NCI-H526 treated with DMSO at 0.1 percent for 48 hours (cell line): ENCODE measurements around the gene RABGAP1.

Experiments used
- DNase-seq: peaks from one replicate; lab custom pipeline; 2025; lab: John Stamatoyannopoulos, UW

RABGAP1 gene

GRCh38 chr9:123011380-123011779, 70.6 kb downstream of the RABGAP1 start:
- no peak for DNase-seq

- DNase-seq = no peak
These were observed 71.2 kb downstream of the RABGAP1 start for GRCh38 chr9:123011878-123012528.

- no peak for DNase-seq
These were observed 75.8 kb downstream of the RABGAP1 start for GRCh38 chr9:123016631-123017030.

GRCh38 chr9:123020796-123021195, 80.0 kb downstream of the RABGAP1 start:
- DNase-seq = no peak

GRCh38 chr9:123026425-123026824, 85.6 kb downstream of the RABGAP1 start:
- no peak for DNase-seq

- no peak for DNase-seq
These were observed 86.7 kb downstream of the RABGAP1 start for GRCh38 chr9:123027517-123027916.

GRCh38 chr9:123028136-123028535, 87.3 kb downstream of the RABGAP1 start:
- no peak for DNase-seq

GRCh38 chr9:123028973-123029372, 88.2 kb downstream of the RABGAP1 start:
- DNase-seq = no peak

- no peak for DNase-seq
These were observed 91.1 kb downstream of the RABGAP1 start for GRCh38 chr9:123031963-123032362.

GRCh38 chr9:123033352-123033751, 92.5 kb downstream of the RABGAP1 start, which contains the start of gene GPR21:
GPR21 (plus strand) TSS chr9:123033667; CDS start chr9:123034567, 900 bp downstream.
- DNase-seq = no peak

- no peak for DNase-seq
These were observed 93.2 kb downstream of the RABGAP1 start for GRCh38 chr9:123033864-123034601.

- no peak for DNase-seq
These were observed 94.2 kb downstream of the RABGAP1 start for GRCh38 chr9:123034881-123035510.

GRCh38 chr9:123035791-123036190, 95.0 kb downstream of the RABGAP1 start:
- DNase-seq = no peak

- DNase-seq = no peak
These were observed 96.2 kb downstream of the RABGAP1 start for GRCh38 chr9:123036893-123037545.

GRCh38 chr9:123039617-123040219, 98.9 kb downstream of the RABGAP1 start:
- no peak for DNase-seq

- DNase-seq = no peak
These were observed 100.0 kb downstream of the RABGAP1 start for GRCh38 chr9:123040801-123041200.

- DNase-seq = no peak
These were observed 100.7 kb downstream of the RABGAP1 start for GRCh38 chr9:123041489-123041888.

GRCh38 chr9:123043081-123043939, 102.5 kb downstream of the RABGAP1 start:
- no peak for DNase-seq

- DNase-seq = no peak
These were observed 103.8 kb downstream of the RABGAP1 start for GRCh38 chr9:123044586-123044985.

GRCh38 chr9:123046406-123047195, 105.8 kb downstream of the RABGAP1 start:
- DNase-seq = no peak
